ENCODE data around the gene ADAM30. TPM values are rescaled to one million over a fixed set of nuclear protein-coding genes. Genes with fewer than 3 reads are reported as not detected.
A peak's percentile ranks its signal among the peaks of the same experiment; 100 is the strongest.

The ADAM30 gene
- total and polyA plus RNA-seq, 9 donors: not detected

DNA sequence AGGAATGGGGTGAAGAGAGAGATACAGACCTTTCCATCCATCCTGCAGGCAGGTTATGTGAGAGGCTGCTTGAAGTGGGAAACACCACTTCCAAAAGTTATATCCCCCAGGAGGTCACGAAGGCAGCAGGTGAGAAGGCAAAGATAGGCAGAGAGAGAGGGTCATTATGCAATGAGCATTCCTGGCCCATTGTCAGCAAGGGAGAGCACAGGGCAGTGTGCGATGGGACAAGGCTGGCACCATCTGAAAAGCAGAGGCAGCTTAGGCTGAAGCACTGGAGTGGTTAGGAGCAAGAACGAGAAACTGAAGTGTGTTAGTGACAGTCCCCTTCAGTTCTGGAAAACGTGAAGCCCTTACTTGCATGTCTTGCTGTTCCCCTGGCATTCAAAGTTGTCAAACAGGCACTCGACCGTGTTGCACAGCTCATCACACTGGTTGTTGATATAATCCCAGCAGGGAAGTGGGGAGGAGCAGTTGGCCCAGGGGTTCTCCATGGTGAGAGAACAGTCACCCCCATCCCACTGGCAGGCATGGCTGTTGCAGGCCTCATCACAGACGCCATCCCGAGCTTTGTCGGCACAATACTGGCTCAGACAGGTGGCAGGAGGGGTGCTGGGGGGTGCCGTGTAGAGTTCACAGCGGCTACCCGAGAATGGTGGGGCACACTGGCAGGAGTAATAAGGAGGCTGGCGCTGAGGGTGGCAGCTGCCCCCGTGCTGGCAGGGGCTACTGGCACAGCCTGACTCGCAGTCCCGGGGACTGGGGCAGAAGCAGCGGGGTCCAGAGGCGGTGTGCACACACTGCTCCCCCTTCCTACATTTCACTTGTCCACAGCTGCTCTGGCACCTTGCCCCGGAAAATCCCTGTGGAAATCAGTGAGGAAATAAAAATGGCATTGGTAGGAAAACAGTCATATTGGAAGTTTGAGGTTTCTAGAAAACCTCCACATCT lies 28.9 kb upstream of the ADAM30 start:
- peak; percentile 94 for DNase-seq
- H3K4me3 ChIP-seq (ENCODE audit: low read length): no peak overlapping the region
- H3K36me3 ChIP-seq (ENCODE audit: control insufficient read depth, insufficient read depth, low read length): peaks cover 76% of the 10 kb centered on the region
- peaks cover 18% of the 10 kb centered on the region for H3K4me1 ChIP-seq (ENCODE audit: control insufficient read depth, insufficient read depth, low read length)
- H3K27me3 ChIP-seq (ENCODE audit: control insufficient read depth, insufficient read depth, low read length): no peaks in the 10 kb centered on the region
- H3K9me3 ChIP-seq (replicated peaks; ENCODE audit: control insufficient read depth, low read depth, low read length): no peaks in the 10 kb centered on the region
- H3K27ac ChIP-seq (ENCODE audit: low read length): peak overlapping the region; percentile 65
- 79% methylated on average over 12 of the region's 19 CpGs for WGBS (ENCODE audit: insufficient coverage)

- no peak for DNase-seq
- WGBS (ENCODE audit: insufficient coverage): 94% methylated on average over 6 of the region's 8 CpGs
- Histone ChIP-seq H3K27me3 (ENCODE audit: control insufficient read depth, insufficient read depth, low read length) (no peaks in the 10 kb centered on the region), H3K36me3 (ENCODE audit: control insufficient read depth, insufficient read depth, low read length) (peaks cover 86% of the 10 kb centered on the region), H3K4me1 (ENCODE audit: control insufficient read depth, insufficient read depth, low read length) (peaks cover 6% of the 10 kb centered on the region), H3K9me3 (replicated peaks; ENCODE audit: control insufficient read depth, low read depth, low read length) (no peaks in the 10 kb centered on the region), H3K27ac (ENCODE audit: low read length) (no peak overlapping the region), H3K4me3 (ENCODE audit: low read length) (no peak overlapping the region)
These were observed 24.0 kb upstream of the ADAM30 start for GRCh38 chr1:119920104-119920968.

GRCh38 chr1:119919241-119919640 lies 22.9 kb upstream of the ADAM30 start:
- H3K27me3 ChIP-seq (ENCODE audit: control insufficient read depth, insufficient read depth, low read length): no peaks in the 10 kb centered on the region
- no peak overlapping the region for H3K4me3 ChIP-seq (ENCODE audit: low read length)
- peaks cover 90% of the 10 kb centered on the region for H3K36me3 ChIP-seq (ENCODE audit: control insufficient read depth, insufficient read depth, low read length)
- H3K4me1 ChIP-seq (ENCODE audit: control insufficient read depth, insufficient read depth, low read length): no peaks in the 10 kb centered on the region
- no peaks in the 10 kb centered on the region for H3K9me3 ChIP-seq (replicated peaks; ENCODE audit: control insufficient read depth, low read depth, low read length)
- 100% methylated on average over 1 of the region's 7 CpGs for WGBS (ENCODE audit: insufficient coverage)
- no peak for DNase-seq
- H3K27ac ChIP-seq (ENCODE audit: low read length): no peak overlapping the region

GRCh38 chr1:119918301-119918700 lies 22.0 kb upstream of the ADAM30 start:
- H3K9me3 ChIP-seq (replicated peaks; ENCODE audit: control insufficient read depth, low read depth, low read length): no peaks in the 10 kb centered on the region
- H3K4me3 ChIP-seq (ENCODE audit: low read length): no peak overlapping the region
- no peaks in the 10 kb centered on the region for H3K27me3 ChIP-seq (ENCODE audit: control insufficient read depth, insufficient read depth, low read length)
- H3K27ac ChIP-seq (ENCODE audit: low read length): no peak overlapping the region
- H3K4me1 ChIP-seq (ENCODE audit: control insufficient read depth, insufficient read depth, low read length): no peaks in the 10 kb centered on the region
- H3K36me3 ChIP-seq (ENCODE audit: control insufficient read depth, insufficient read depth, low read length): peaks cover 87% of the 10 kb centered on the region
- no peak for DNase-seq
- WGBS (ENCODE audit: insufficient coverage): 94% methylated on average over 3 of the region's 7 CpGs

GRCh38 chr1:119917304-119918055 lies 21.2 kb upstream of the ADAM30 start:
- H3K27me3 ChIP-seq (ENCODE audit: control insufficient read depth, insufficient read depth, low read length): no peaks in the 10 kb centered on the region
- peaks cover 83% of the 10 kb centered on the region for H3K36me3 ChIP-seq (ENCODE audit: control insufficient read depth, insufficient read depth, low read length)
- no peak overlapping the region for H3K4me3 ChIP-seq (ENCODE audit: low read length)
- 86% methylated on average over 2 of the region's 5 CpGs for WGBS (ENCODE audit: insufficient coverage)
- H3K4me1 ChIP-seq (ENCODE audit: control insufficient read depth, insufficient read depth, low read length): no peaks in the 10 kb centered on the region
- H3K9me3 ChIP-seq (replicated peaks; ENCODE audit: control insufficient read depth, low read depth, low read length): no peaks in the 10 kb centered on the region
- H3K27ac ChIP-seq (ENCODE audit: low read length): no peak overlapping the region
- no peak for DNase-seq

DNA sequence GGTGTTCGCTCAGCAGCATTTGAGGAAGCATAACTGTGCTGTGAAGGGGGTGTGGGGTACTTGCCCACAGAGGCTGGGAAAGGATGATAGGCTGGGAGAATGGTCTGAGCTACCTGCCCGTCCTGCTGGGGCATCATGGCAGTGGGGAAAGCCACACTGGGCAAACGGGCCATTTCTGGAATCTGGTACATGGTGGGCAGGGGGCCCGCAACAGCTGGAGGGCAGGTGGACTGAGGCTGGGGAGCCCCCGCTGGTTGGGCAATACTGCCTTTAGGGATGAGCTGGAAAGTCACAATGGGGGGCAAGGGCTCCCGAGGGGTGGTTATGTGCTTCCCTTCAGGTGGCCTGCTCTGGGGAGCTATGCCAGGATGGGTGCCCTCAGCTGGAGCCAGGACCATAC lies 19.2 kb upstream of the ADAM30 start:
- Histone ChIP-seq H3K27ac (ENCODE audit: low read length) (no peak overlapping the region), H3K27me3 (ENCODE audit: control insufficient read depth, insufficient read depth, low read length) (no peaks in the 10 kb centered on the region), H3K9me3 (replicated peaks; ENCODE audit: control insufficient read depth, low read depth, low read length) (no peaks in the 10 kb centered on the region), H3K36me3 (ENCODE audit: control insufficient read depth, insufficient read depth, low read length) (peaks cover 68% of the 10 kb centered on the region), H3K4me1 (ENCODE audit: control insufficient read depth, insufficient read depth, low read length) (no peaks in the 10 kb centered on the region), H3K4me3 (ENCODE audit: low read length) (no peak overlapping the region)
- DNase-seq: no peak
- 98% methylated on average over 5 of the region's 6 CpGs for WGBS (ENCODE audit: insufficient coverage)

DNA sequence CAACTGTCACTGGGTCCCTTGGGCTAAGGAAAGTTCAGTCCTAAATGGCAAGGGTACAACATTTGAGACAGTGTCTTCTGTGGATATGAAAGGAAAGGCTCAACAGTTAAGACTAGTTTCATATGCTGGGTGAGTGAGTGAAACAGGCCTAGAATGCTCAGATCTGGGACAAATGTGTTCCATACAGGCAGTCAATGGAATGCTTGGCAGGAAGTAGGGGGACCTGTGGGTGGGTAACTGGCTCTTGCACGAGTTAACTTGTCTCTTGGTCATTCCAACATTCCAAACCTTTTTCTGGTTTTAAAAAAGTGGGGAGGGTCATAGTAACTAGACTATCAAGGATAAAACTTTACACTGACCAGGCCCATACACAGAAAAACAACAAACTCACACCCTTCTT lies 17.8 kb upstream of the ADAM30 start:
- no CpG with 5 or more reads among the region's 1 CpG for WGBS (ENCODE audit: insufficient coverage)
- peaks cover 58% of the 10 kb centered on the region for H3K36me3 ChIP-seq (ENCODE audit: control insufficient read depth, insufficient read depth, low read length)

GRCh38 chr1:119912963-119913362 lies 16.6 kb upstream of the ADAM30 start:
- WGBS (ENCODE audit: insufficient coverage): 83% methylated on average over 2 of the region's 3 CpGs

More for the DNA sequence above, 17.8 kb upstream of the ADAM30 start:
- no peaks in the 10 kb centered on the region for H3K27me3 ChIP-seq (ENCODE audit: control insufficient read depth, insufficient read depth, low read length)
- H3K4me3 ChIP-seq (ENCODE audit: low read length): no peak overlapping the region
- no peak overlapping the region for H3K27ac ChIP-seq (ENCODE audit: low read length)
- no peaks in the 10 kb centered on the region for H3K4me1 ChIP-seq (ENCODE audit: control insufficient read depth, insufficient read depth, low read length)
- H3K9me3 ChIP-seq (replicated peaks; ENCODE audit: control insufficient read depth, low read depth, low read length): no peaks in the 10 kb centered on the region
- DNase-seq: no peak

DNA sequence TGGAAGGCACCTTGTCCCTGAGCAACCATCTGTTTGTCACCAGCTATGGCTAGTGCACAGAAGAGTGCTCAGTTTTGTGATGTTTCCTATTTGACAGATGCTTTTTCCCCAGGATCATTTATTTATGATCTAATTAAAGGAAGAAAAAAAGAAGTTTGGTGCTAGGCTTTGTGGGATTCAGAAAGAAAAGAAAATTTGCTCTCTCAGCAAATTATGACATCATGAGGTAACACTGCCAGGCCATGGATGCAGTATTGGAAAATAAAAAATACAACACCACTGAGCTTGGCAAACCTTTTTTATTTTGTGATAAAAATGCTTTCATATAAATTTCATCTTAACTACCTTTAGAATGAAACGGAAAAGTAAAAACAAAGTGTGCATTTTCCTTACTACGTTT lies 15.5 kb upstream of the ADAM30 start:
- Histone ChIP-seq H3K4me1 (ENCODE audit: control insufficient read depth, insufficient read depth, low read length) (no peaks in the 10 kb centered on the region), H3K36me3 (ENCODE audit: control insufficient read depth, insufficient read depth, low read length) (peaks cover 38% of the 10 kb centered on the region), H3K27me3 (ENCODE audit: control insufficient read depth, insufficient read depth, low read length) (no peaks in the 10 kb centered on the region), H3K4me3 (ENCODE audit: low read length) (no peak overlapping the region), H3K9me3 (replicated peaks; ENCODE audit: control insufficient read depth, low read depth, low read length) (no peaks in the 10 kb centered on the region), H3K27ac (ENCODE audit: low read length) (no peak overlapping the region)
- no CpG with 5 or more reads among the region's 2 CpGs for WGBS (ENCODE audit: insufficient coverage)
- DNase-seq: peak; percentile 28

More at GRCh38 chr1:119912963-119913362, 16.6 kb upstream of the ADAM30 start:
- no peaks in the 10 kb centered on the region for H3K27me3 ChIP-seq (ENCODE audit: control insufficient read depth, insufficient read depth, low read length)
- no peak overlapping the region for H3K4me3 ChIP-seq (ENCODE audit: low read length)
- DNase-seq: no peak
- H3K4me1 ChIP-seq (ENCODE audit: control insufficient read depth, insufficient read depth, low read length): no peaks in the 10 kb centered on the region
- peaks cover 48% of the 10 kb centered on the region for H3K36me3 ChIP-seq (ENCODE audit: control insufficient read depth, insufficient read depth, low read length)
- H3K9me3 ChIP-seq (replicated peaks; ENCODE audit: control insufficient read depth, low read depth, low read length): no peaks in the 10 kb centered on the region
- no peak overlapping the region for H3K27ac ChIP-seq (ENCODE audit: low read length)

Data from muscle of leg (tissue), 11 donors.